ENCODE measurements around the gene RHEX.
"Not testable (repeated sequence)": the region's sequence is repeated elsewhere in the genome, so short reads cannot be mapped to it uniquely, and the experiment has no call there.

Gene RHEX

GRCh38 chr1:206052919-206053610 lies at the start of gene RHEX:
RHEX (plus strand) TSS chr1:206053173; CDS start chr1:206097829, 44,656 bp downstream.
- in situ Hi-C loops (cut with MboI; ENCODE audit: low sequenced_read_pairs): not testable (repeated sequence)

DNA sequence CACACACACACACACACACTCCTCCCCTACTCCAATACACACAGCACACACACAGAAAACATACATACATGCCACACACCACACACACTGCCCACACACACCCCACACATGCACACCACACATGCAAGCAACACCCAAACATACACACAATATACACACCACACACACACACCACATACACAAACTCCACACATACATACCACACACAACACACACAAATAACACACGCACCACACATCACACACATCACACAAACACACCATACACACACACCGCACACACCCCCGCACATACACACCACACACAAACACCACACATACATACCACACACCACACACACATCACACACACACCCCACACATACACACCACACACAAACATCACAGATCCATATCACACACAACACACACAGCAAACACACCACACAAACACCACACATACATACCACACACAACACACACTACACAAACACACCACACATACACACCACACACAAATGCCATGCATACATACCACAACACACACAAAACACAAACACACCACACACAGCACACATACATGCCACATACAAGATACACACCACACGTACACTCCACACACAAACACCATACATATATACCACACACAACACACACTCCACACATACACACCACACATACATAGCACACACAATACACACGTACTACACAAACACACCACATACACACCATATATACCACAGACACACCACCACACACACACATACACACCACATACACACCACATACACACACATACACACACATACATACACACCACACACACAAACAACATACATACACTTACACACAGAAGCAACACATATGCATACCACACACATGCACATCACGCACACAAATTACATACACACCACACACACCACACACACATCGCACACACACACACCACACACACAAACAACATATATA lies 48.8 kb upstream of the RHEX start:
- in situ Hi-C loops (cut with MboI; ENCODE audit: low sequenced_read_pairs): no loop called here

DNA sequence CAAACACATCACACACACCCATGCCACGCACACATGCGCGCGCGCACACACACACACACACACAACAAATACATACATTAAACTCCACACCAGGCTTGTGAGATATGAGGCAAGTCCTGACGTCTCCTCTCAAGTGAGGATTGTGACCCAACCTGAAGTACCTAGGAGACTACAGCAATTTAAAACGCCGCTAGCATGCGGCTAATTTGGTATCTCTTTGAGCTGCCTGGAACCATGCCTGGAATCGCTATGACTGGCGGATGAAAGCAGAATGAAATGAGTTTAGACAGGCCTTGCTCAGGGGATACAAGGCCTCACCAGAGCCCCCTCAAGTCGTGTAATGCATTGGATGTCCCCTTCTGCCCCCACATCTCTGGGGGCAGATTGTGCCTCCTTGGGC lies 48.1 kb upstream of the RHEX start:
- in situ Hi-C loops (cut with MboI; ENCODE audit: low sequenced_read_pairs): no loop called here

DNA sequence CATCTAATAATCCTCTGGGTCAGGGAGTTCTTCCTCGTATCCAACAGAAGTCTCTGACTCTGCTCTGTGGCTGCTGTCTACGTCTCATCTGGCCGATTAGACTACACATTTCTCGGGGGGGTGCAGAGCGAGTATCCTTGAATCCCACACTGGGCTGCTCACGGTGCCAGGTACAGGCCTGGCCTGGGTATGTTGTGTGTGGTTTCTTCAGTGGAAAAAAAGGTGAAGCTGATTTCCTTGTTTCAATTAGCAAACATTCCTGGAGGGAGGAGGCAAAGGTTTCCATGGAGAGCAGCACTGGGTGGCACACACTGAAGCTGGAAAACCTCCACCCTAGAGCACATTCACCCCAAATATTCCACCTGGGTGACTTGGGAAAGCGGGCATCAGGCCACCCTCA lies 47.7 kb upstream of the RHEX start:
- in situ Hi-C loops (cut with MboI; ENCODE audit: low sequenced_read_pairs): no loop called here

GRCh38 chr1:206005778-206006180 lies 47.2 kb upstream of the RHEX start:
- in situ Hi-C loops (cut with MboI; ENCODE audit: low sequenced_read_pairs): no loop called here

DNA sequence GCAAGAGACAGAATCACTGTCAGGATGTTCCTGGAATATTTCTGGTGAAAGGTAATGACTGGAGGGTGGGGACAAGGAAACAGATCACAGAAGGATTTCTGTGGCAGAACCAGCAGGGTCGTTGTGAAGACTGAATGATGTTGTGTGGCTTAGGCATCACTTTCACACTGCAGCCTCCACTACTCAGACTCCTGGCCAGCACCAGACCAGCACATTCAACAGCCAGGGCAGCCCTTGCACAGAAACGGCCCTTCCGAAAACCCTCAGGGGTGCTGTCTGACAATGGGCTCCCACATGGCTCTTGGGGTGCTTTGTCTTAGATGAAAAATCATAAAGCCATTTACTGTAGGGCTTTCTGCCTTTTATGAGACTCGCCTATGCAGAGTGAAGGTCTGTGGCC lies 46.0 kb upstream of the RHEX start:
- in situ Hi-C loops (cut with MboI; ENCODE audit: low sequenced_read_pairs): no loop called here

GRCh38 chr1:206010060-206010459 lies 42.9 kb upstream of the RHEX start:
- in situ Hi-C loops (cut with MboI; ENCODE audit: low sequenced_read_pairs): no loop called here

DNA sequence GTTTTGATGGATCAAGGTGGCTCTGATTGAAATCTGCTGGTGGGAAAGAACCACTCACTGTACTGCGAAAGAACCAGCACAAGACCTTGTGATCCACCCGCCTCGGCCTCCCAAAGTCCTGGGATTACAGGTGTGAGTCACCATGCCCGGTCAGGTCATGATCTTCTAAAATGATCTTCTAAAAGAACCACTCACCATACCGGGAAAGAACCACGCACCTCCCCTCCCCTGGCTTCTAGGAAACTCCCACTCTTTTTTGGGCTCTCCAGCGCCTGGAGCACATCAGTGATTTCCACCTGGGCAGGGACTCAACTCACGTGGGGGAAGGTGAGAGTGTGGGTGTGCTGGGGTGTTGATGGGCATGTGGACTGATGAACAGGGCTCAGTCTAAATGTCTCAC lies 41.9 kb upstream of the RHEX start:
- in situ Hi-C loops (cut with MboI; ENCODE audit: low sequenced_read_pairs): no loop called here

- in situ Hi-C loops (cut with MboI; ENCODE audit: low sequenced_read_pairs): no loop called here
Observed at GRCh38 chr1:206012086-206012859, 40.7 kb upstream of the RHEX start.

DNA sequence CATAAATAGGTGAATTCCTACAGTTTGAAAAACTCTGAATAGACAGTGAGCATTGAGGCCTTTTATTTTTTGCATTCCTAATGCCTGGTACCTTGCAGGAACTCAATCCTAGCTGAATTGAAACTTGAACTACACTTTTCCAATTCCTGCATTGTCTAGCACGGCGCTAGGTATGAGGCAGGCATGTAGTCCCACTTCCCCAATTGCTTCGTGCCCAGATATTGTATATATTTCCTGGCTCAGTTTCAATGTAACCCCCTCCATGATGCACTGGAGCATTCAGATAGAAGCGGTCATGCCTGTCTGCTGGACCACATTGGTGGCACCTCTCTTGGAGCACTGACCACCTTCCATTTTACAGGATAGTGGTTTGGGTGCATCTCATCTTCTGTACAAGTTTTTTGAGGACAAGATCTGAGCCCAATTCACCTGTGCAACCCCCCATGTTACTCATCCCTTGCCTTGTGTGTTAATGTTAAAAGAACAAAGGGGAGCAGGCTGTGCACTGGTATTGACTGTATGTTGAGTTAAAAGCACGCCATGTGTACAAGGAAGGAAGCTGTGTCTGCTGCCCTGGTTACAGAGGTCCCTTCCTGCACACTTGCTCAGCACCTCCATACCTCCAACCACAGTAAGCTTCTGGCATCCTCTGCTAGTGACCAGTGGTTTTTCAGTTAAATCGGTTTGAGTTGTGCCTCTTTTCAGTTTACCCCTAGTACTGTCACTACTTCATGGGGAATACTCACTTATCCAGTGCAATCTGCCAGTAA lies 39.8 kb upstream of the RHEX start:
- in situ Hi-C loops (cut with MboI; ENCODE audit: low sequenced_read_pairs): no loop called here

- in situ Hi-C loops (cut with MboI; ENCODE audit: low sequenced_read_pairs): no loop called here
Observed at GRCh38 chr1:206014601-206015000, 38.4 kb upstream of the RHEX start.

DNA sequence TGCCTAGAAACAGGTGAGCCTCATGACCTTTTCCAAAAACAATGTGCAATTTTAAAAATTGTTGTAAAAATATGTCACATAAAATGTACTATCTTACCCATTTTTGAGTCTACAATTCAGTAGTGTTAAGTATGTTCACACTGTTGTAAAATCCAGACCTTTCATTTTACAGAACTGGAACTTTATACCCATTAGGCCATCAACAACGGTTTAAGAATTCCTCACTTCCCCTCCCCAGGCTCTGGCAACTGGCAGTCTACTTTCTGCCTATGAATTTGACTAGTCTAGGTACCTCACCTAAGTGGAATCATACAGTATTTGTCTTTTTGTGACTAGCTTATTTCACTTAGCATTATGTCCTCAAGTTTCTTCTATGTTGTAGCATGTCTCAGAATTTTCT lies 37.9 kb upstream of the RHEX start:
- in situ Hi-C loops (cut with MboI; ENCODE audit: low sequenced_read_pairs): no loop called here

GRCh38 chr1:206020393-206021007 lies 32.5 kb upstream of the RHEX start:
- in situ Hi-C loops (cut with MboI; ENCODE audit: low sequenced_read_pairs): no loop called here

DNA sequence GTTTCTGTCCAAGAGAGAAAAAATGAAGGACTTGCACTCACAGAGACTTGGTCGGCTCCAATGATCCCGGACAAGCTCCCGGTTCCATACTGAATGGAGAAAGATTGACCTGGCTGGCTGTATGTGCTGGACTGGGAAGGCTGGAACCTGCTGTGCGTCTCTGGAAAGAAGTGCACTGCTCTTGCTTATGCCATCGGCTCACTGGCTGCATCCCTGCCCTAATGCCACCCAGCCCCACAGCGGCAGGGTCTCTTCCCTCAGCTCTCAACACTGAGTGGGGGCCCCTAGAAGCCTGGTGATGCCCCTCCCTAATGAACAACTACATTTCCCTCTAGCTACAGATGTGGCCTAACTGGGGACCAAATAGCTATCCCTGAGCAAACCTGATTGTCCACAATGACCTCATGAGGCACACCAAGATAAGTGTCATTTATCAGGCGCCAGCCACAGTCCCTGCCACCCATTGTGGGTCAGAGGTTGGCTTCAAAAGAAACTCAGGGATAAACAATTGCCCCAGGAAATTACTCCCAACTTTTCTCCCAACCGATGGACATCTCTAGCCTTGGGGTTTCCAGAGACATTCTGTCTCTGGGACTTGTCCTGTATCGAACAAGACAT lies 31.9 kb upstream of the RHEX start:
- in situ Hi-C loops (cut with MboI; ENCODE audit: low sequenced_read_pairs): no loop called here

- in situ Hi-C loops (cut with MboI; ENCODE audit: low sequenced_read_pairs): no loop called here
Observed at GRCh38 chr1:206021626-206022365, 31.2 kb upstream of the RHEX start.

- in situ Hi-C loops (cut with MboI; ENCODE audit: low sequenced_read_pairs): no loop called here
Observed at GRCh38 chr1:206022766-206023165, 30.2 kb upstream of the RHEX start.

- in situ Hi-C loops (cut with MboI; ENCODE audit: low sequenced_read_pairs): no loop called here
Observed at GRCh38 chr1:206023695-206024094, 29.3 kb upstream of the RHEX start, which contains the start of gene CTSE. CTSE (minus strand) TSS chr1:206023895; CDS start chr1:206023791, 104 bp downstream.

DNA sequence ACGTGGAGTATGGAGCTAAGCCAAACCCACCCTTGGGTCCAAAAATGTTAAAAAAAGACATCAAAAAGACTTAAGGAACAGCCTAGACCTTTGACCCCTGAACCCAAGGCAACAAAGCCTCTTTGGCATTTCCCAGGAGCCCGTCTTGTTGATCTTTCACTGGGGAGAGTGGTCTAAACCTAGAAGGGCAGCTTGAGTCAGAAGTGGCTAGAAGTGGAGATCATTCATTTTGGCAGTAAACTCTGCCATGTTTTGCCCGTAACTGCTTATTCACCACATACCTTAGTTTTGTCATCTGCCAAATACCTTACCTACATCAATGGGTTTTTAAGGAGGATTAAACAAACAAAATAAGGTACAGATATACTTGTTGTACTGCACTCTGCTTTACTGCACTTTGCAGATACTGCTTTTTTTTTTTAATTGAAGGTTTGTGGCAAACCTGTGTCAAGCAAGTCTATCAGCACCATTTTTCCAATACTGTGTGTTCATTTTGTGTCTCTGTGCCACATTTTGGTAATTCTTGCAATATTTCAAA lies 27.6 kb upstream of the RHEX start:
- in situ Hi-C loops (cut with MboI; ENCODE audit: low sequenced_read_pairs): loop anchor here (5.0 kb wide), 1 partner anchor 77 kb away; no protein-coding TSS in a partner anchor

Measured in HL-60/S4 (cell line).